CD4-positive, alpha-beta T cell (primary cell): ENCODE data around the gene POC1B. TPM values are rescaled to one million over a fixed set of nuclear protein-coding genes. Genes with fewer than 3 reads are reported as not detected.

Experiments used
- ATAC-seq: fragments of 200-7000 bp; cut with Tn5 transposase; one replicate; pipeline ENCODE4 v1.10.0; 2022; ENCODE audit warnings: mild to moderate bottlenecking; ENCODE audit not compliant: poor library complexity
- CTCF ChIA-PET: fragments of 350-600 bp; sonication (Branson Sonifier 250); formaldehyde crosslinking; loops from one replicate; lab custom pipeline; 2021; ENCODE audit warnings: antibody characterized with exemption, inconsistent platforms; lab: Charles Lee
- POLR2A ChIA-PET: fragments of 350-600 bp; sonication (Branson Sonifier 250); formaldehyde crosslinking; loops from one replicate; lab custom pipeline; 2021; ENCODE audit warnings: antibody characterized with exemption, inconsistent platforms; lab: Charles Lee
- DNase-seq, 14 experiments: peaks; one replicate each; pipeline ENCODE4 v3.0.0-alpha.2; 2013 to 2020; ENCODE audit warnings: mixed read lengths in 2 of 14
- H3K27ac ChIP-seq, 2 donors: one replicate each; pipeline versions ENCODE4 v1.5.1 to v1.7.0; 2013; ENCODE audit warnings: low read length in 2 of 2, low read depth in 1 of 2, mild to moderate bottlenecking in 1 of 2
- H3K27me3 ChIP-seq, 2 experiments: 1 replicate in 1 of 2; 2 replicates in 1 of 2; pipeline versions ENCODE4 v1.6.1 to v1.7.0; 2013; ENCODE audit warnings: low read length in 2 of 2, control low read depth in 1 of 2, mild to moderate bottlenecking in 1 of 2, moderate library complexity in 1 of 2; ENCODE audit not compliant: insufficient read depth in 2 of 2, control insufficient read depth in 1 of 2
- H3K36me3 ChIP-seq: one replicate; pipeline ENCODE4 v1.6.1; 2013; ENCODE audit warnings: low read length, control low read depth; ENCODE audit not compliant: insufficient read depth
- H3K4me1 ChIP-seq: one replicate; pipeline ENCODE4 v1.6.1; 2013; ENCODE audit warnings: low read length, control low read depth; ENCODE audit not compliant: insufficient read depth
- H3K4me3 ChIP-seq: one replicate; pipeline ENCODE4 v1.5.1; 2013; ENCODE audit warnings: mild to moderate bottlenecking, low read length, moderate library complexity
- H3K9me3 ChIP-seq, 2 experiments: 1 replicate in 1 of 2; 2 replicates in 1 of 2; pipeline versions ENCODE4 v1.6.1 to v1.7.0; 2013; ENCODE audit warnings: low read length in 2 of 2, mild to moderate bottlenecking in 2 of 2, control low read depth in 1 of 2, moderate library complexity in 1 of 2; ENCODE audit not compliant: control insufficient read depth in 1 of 2, insufficient read depth in 1 of 2
- H3K27ac Mint-ChIP-seq: one replicate; pipeline ENCODE4 v1.8.0; 2020; ENCODE audit warnings: mixed read lengths
- H3K27me3 Mint-ChIP-seq: one replicate; pipeline ENCODE4 v1.8.0; 2021; ENCODE audit warnings: mixed read lengths
- H3K36me3 Mint-ChIP-seq: one replicate; pipeline ENCODE4 v1.8.0; 2021; ENCODE audit warnings: low read depth, mixed read lengths
- H3K4me1 Mint-ChIP-seq: one replicate; pipeline ENCODE4 v1.8.0; 2021; ENCODE audit warnings: low read depth, mixed read lengths
- H3K4me3 Mint-ChIP-seq: one replicate; pipeline ENCODE4 v1.8.0; 2020; ENCODE audit warnings: mild to moderate bottlenecking, mixed read lengths
- H3K9me3 Mint-ChIP-seq: one replicate; pipeline ENCODE4 v1.8.0; 2020; ENCODE audit warnings: mixed read lengths
- CTCF ChIP-seq: fragments of 200-600 bp; IDR thresholded peaks from one replicate; pipeline ENCODE4 v1.8.0; 2022; ENCODE audit warnings: antibody characterized with exemption, mild to moderate bottlenecking
- intact Hi-C, 2 experiments: fragments of 100-400 bp; cut with DNase I in 1 of 2; cut with micrococcal nuclease in 1 of 2; formaldehyde crosslinking; loops; one replicate each; pipeline versions ENCODE4 v1.15.1 to v1.9.0; 2023 to 2025; cut with DNase I, micrococcal nuclease
- total RNA-seq, 174 experiments: library from RNA in 2 of 174; stranded (reverse) in 2 of 174; gene quantifications; one replicate each; pipeline ENCODE4 v1.2.3 and lab custom pipeline; 2021 to 2026

The POC1B gene
- total RNA-seq, 2 experiments from 2014 or later = 14.9 to 16.2 TPM

- intact Hi-C loops = no loop called here
- CTCF ChIA-PET = no interaction called here
- Mint-ChIP-seq H3K27me3 (no peaks in the 10 kb centered on the region), H3K4me3 (no peak overlapping the region), H3K4me1 (no peaks in the 10 kb centered on the region), H3K27ac (no peak overlapping the region), H3K9me3 (no peaks in the 10 kb centered on the region), H3K36me3 (no peaks in the 10 kb centered on the region)
- DNase-seq (no peak), ATAC-seq (no peak)
- no peaks in the 10 kb centered on the region for H3K27me3 ChIP-seq
- no peak for TF ChIP-seq CTCF
- H3K36me3 ChIP-seq = no peaks in the 10 kb centered on the region
- no peaks in the 10 kb centered on the region for H3K4me1 ChIP-seq
- no peak overlapping the region for H3K4me3 ChIP-seq
- POLR2A ChIA-PET = no interaction called here
- no peaks in the 10 kb centered on the region for H3K9me3 ChIP-seq
- H3K27ac ChIP-seq = no peak overlapping the region
These were observed 155.4 kb downstream of the POC1B start for GRCh38 chr12:89370421-89370831.

Other genes with a start within 250 kb of the POC1B start
- 10 to 100 TPM; 11.8 to 14.7 TPM for gene DUSP6, start 173.5 kb downstream of the POC1B start, total RNA-seq
- 1 to 10 TPM; 6.2 to 6.3 TPM for gene GALNT4, start 1.3 kb downstream of the POC1B start, total RNA-seq
- 100 to 1,000 TPM in 1 of 2 experiments, 10 to 100 TPM in 1; 98.2 to 100 TPM for gene ATP2B1, start 182.8 kb upstream of the POC1B start, total RNA-seq